Astrocyte of the spinal cord (primary cell): ENCODE results near the gene INO80C.

Experiments used
- DNase-seq: peaks from one replicate; pipeline ENCODE4 v3.0.0; 2011; ENCODE audit warnings: low read depth, low spot score
- H3K4me3 ChIP-seq: 2 replicates; pipeline ENCODE4 v1.5.1; 2011; ENCODE audit warnings: low read depth, mild to moderate bottlenecking, low read length, moderate library complexity
- in situ Hi-C: cut with HindIII; loops from 2 replicates; pipeline ENCODE4 v1.10.0; 2017; ENCODE audit warnings: low sequenced_read_pairs
- TF ChIP-seq, protein P1 (sequence below): IDR thresholded peaks from 2 replicates; pipeline ENCODE4 v1.5.1; 2012; ENCODE audit warnings: low read depth, mild to moderate bottlenecking, low read length, inconsistent platforms

INO80C gene

GRCh38 chr18:35479911-35480586, 17.7 kb downstream of the INO80C start:
- DNase-seq = no peak
- in situ Hi-C loops = no loop called here
- TF ChIP-seq, protein P1, sequence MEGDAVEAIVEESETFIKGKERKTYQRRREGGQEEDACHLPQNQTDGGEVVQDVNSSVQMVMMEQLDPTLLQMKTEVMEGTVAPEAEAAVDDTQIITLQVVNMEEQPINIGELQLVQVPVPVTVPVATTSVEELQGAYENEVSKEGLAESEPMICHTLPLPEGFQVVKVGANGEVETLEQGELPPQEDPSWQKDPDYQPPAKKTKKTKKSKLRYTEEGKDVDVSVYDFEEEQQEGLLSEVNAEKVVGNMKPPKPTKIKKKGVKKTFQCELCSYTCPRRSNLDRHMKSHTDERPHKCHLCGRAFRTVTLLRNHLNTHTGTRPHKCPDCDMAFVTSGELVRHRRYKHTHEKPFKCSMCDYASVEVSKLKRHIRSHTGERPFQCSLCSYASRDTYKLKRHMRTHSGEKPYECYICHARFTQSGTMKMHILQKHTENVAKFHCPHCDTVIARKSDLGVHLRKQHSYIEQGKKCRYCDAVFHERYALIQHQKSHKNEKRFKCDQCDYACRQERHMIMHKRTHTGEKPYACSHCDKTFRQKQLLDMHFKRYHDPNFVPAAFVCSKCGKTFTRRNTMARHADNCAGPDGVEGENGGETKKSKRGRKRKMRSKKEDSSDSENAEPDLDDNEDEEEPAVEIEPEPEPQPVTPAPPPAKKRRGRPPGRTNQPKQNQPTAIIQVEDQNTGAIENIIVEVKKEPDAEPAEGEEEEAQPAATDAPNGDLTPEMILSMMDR = no peak
- no peak overlapping the region for H3K4me3 ChIP-seq

DNA sequence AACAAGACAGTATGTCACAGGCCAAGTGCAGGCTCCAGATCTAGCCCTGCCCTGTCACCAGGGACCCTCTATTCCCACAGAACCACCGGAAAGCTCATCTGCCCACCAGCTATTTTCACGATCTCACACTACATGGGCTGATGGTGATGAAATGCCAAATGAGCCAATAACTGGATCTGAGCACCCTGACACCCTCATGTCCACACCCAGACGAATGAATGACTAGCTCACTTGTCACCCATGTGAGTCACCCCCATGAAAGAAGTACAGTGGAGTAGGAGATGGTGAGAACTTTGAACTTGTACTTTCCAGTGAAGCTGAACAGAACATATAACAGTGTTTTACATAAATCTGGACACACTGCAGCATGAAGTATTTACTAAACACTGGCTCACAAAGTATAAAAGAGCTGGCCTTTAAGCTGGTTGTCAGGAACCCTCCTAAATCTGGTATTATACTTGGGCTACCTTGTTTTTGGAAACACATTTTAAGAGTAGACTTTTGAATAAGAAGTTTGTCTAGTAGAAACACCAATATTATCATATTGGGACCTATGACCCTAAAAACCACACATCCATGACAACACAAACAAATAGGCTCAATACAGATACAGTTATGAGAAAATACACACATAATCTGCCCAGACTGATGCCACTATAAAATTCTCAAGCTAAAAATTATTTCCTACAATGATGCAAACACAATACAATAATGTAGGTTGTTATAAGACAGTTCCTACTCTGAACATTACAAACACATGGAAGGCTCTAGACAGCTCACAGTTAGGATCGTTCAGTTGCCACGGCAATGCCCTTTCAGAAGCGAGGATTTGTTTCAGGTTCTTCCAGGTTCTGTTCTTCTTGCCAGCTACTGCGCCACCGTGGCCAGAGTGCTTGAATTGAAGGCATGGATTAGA, 19.0 kb downstream of the INO80C start:
- no peak overlapping the region for H3K4me3 ChIP-seq
- DNase-seq = peak; percentile 88

GRCh38 chr18:35477974-35478373, 19.8 kb downstream of the INO80C start:
- TF ChIP-seq, protein P1 = no peak
- no peak overlapping the region for H3K4me3 ChIP-seq
- no peak for DNase-seq
- in situ Hi-C loops = no loop called here

More for the DNA sequence above, 19.0 kb downstream of the INO80C start:
- in situ Hi-C loops = no loop called here
- TF ChIP-seq, protein P1 = no peak

- no peak overlapping the region for H3K4me3 ChIP-seq
- DNase-seq = no peak
- in situ Hi-C loops = no loop called here
- TF ChIP-seq, protein P1 = no peak
Observed at GRCh38 chr18:35477497-35477896, 20.3 kb downstream of the INO80C start.

DNA sequence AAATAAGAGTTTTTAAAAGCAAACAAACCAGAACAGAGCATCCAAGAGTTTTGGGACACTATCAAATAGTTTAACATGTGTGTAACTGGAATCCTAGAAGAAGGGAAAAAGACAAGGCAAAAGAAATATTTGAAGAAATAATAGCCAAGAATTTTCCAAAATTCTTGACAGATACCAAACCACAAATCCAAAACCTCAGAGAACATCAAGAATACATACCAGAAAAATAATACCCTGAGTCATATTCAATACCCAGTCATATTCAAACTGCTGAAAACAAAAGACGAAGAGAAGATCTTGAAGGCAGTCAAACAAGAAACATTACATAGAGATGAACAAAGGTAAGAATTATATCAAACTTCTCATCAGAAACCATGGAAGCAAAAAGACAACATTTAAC, 22.9 kb downstream of the INO80C start:
- in situ Hi-C loops = no loop called here
- H3K4me3 ChIP-seq = no peak overlapping the region
- TF ChIP-seq, protein P1 = no peak
- DNase-seq = peak; percentile 52

GRCh38 chr18:35473562-35473961, 24.2 kb downstream of the INO80C start:
- in situ Hi-C loops = no loop called here
- TF ChIP-seq, protein P1 = no peak
- no peak for DNase-seq
- H3K4me3 ChIP-seq = no peak overlapping the region
